Mesenchymal stem cell (in vitro differentiated cells and primary cell): Measurements from ENCODE around the gene NUB1.

Experiments used
- DNase-seq: peaks from one replicate; pipeline ENCODE4 v3.0.0-alpha.2; 2013
- H2AFZ ChIP-seq: one replicate; pipeline ENCODE4 v1.6.1; 2013; ENCODE audit warnings: low read depth, mild to moderate bottlenecking, control low read depth, inconsistent platforms, low read length, moderate library complexity
- H2AK5ac ChIP-seq: 2 replicates; pipeline ENCODE4 v1.6.1; 2013; ENCODE audit warnings: low read length, moderate library complexity, mild to moderate bottlenecking, inconsistent platforms; ENCODE audit not compliant: severe bottlenecking
- H2BK120ac ChIP-seq: one replicate; pipeline ENCODE4 v1.6.1; 2013; ENCODE audit warnings: low read depth, mild to moderate bottlenecking, inconsistent platforms, low read length, moderate library complexity
- H2BK12ac ChIP-seq, 2 experiments: one replicate each; pipeline ENCODE4 v1.6.1; 2013; ENCODE audit warnings: inconsistent platforms in 2 of 2, low read length in 2 of 2, mild to moderate bottlenecking in 2 of 2, moderate library complexity in 2 of 2, control low read depth in 1 of 2
- H2BK15ac ChIP-seq: one replicate; pipeline ENCODE4 v1.6.1; 2013; ENCODE audit warnings: mild to moderate bottlenecking, low read depth, inconsistent platforms; ENCODE audit not compliant: poor library complexity, severe bottlenecking
- H2BK5ac ChIP-seq: 2 replicates; pipeline ENCODE4 v1.6.1; 2013; ENCODE audit warnings: low read depth, mild to moderate bottlenecking, low read length, control low read depth, inconsistent platforms; ENCODE audit not compliant: poor library complexity, severe bottlenecking
- H3K14ac ChIP-seq, 2 experiments: one replicate each; pipeline ENCODE4 v1.6.1; 2013; ENCODE audit warnings: inconsistent platforms in 2 of 2, low read length in 2 of 2, control low read depth in 1 of 2, mild to moderate bottlenecking in 1 of 2, moderate library complexity in 1 of 2
- H3K18ac ChIP-seq, 2 experiments: one replicate each; pipeline ENCODE4 v1.6.1; 2013; ENCODE audit warnings: inconsistent platforms in 2 of 2, low read length in 2 of 2, control low read depth in 1 of 2, low read depth in 1 of 2, mild to moderate bottlenecking in 1 of 2
- H3K23ac ChIP-seq, 2 experiments: one replicate each; pipeline ENCODE4 v1.6.1; 2013; ENCODE audit warnings: inconsistent platforms in 2 of 2, low read length in 2 of 2, mild to moderate bottlenecking in 2 of 2, moderate library complexity in 2 of 2, control low read depth in 1 of 2
- H3K27ac ChIP-seq: 2 replicates; pipeline ENCODE4 v1.5.1; 2013; ENCODE audit warnings: mild to moderate bottlenecking, moderate library complexity, low read length, control low read depth, inconsistent platforms; ENCODE audit not compliant: poor library complexity, severe bottlenecking
- H3K27me3 ChIP-seq, 2 experiments: 2 replicates each; pipeline versions ENCODE4 v1.6.1 to v1.7.0; 2013; ENCODE audit warnings: low read length in 2 of 2, mild to moderate bottlenecking in 2 of 2, moderate library complexity in 2 of 2, control low read depth in 1 of 2, inconsistent platforms in 1 of 2; ENCODE audit not compliant: control insufficient read depth in 1 of 2, insufficient read depth in 1 of 2
- H3K36me3 ChIP-seq, 2 experiments: 2 replicates each; pipeline versions ENCODE4 v1.6.1 to v1.7.0; 2013; ENCODE audit warnings: low read length in 2 of 2, control low read depth in 1 of 2, inconsistent platforms in 1 of 2, low read depth in 1 of 2, mild to moderate bottlenecking in 1 of 2; ENCODE audit not compliant: insufficient read depth in 2 of 2, control insufficient read depth in 1 of 2
- H3K4ac ChIP-seq, 2 experiments: one replicate each; pipeline ENCODE4 v1.6.1; 2013; ENCODE audit warnings: inconsistent platforms in 2 of 2, low read length in 2 of 2, mild to moderate bottlenecking in 2 of 2, moderate library complexity in 2 of 2, control low read depth in 1 of 2, low read depth in 1 of 2
- H3K4me1 ChIP-seq: 2 replicates; pipeline ENCODE4 v1.6.1; 2013; ENCODE audit warnings: low read depth, low read length, control low read depth; ENCODE audit not compliant: control insufficient read depth, insufficient read depth
- H3K4me2 ChIP-seq: 2 replicates; pipeline ENCODE4 v1.6.1; 2013; ENCODE audit warnings: low read length, mild to moderate bottlenecking, inconsistent platforms; ENCODE audit not compliant: poor library complexity, severe bottlenecking
- H3K4me3 ChIP-seq, 2 experiments: 2 replicates each; pipeline versions ENCODE4 v1.5.1 to v1.7.0; 2013; ENCODE audit warnings: low read length in 2 of 2, mild to moderate bottlenecking in 2 of 2, control low read depth in 1 of 2, low read depth in 1 of 2; ENCODE audit not compliant: insufficient read depth in 1 of 2
- H3K79me1 ChIP-seq: replicated peaks from 2 replicates; pipeline ENCODE4 v1.6.1; 2013; ENCODE audit warnings: mild to moderate bottlenecking, control low read depth, low read length, inconsistent platforms; ENCODE audit not compliant: poor library complexity, severe bottlenecking
- H3K9ac ChIP-seq: 2 replicates; pipeline ENCODE4 v1.7.0; 2013; ENCODE audit warnings: mild to moderate bottlenecking, low read length, moderate library complexity
- H3K9me3 ChIP-seq: 2 replicates; pipeline ENCODE4 v1.7.0; 2013; ENCODE audit warnings: mild to moderate bottlenecking, low read length; ENCODE audit not compliant: control insufficient read depth
- H4K8ac ChIP-seq: one replicate; pipeline ENCODE4 v1.6.1; 2013; ENCODE audit warnings: inconsistent platforms, mild to moderate bottlenecking, low read length, moderate library complexity
- H4K91ac ChIP-seq: one replicate; pipeline ENCODE4 v1.6.1; 2013; ENCODE audit warnings: mild to moderate bottlenecking, low read length, inconsistent platforms
- WGBS: methylation state at CpG from one replicate; pipeline ENCODE4 v1.1.7; 2013; ENCODE audit warnings: mixed read lengths; 5-methylcytosine and 5-hydroxymethylcytosine counted together

Gene NUB1

GRCh38 chr7:151374726-151375125 lies 33.1 kb downstream of the NUB1 start:
- Histone ChIP-seq H3K14ac (no peak overlapping the region), H3K4ac (no peak overlapping the region), H3K9ac (no peak overlapping the region), H3K79me1 (peaks cover 6% of the 10 kb centered on the region), H4K8ac (no peak overlapping the region), H3K9me3 (no peaks in the 10 kb centered on the region), H3K36me3 (peaks cover 59 to 65% of the 10 kb centered on the region in 2 experiments), H2BK120ac (no peak overlapping the region), H3K27me3 (no peaks in the 10 kb centered on the region), H3K4me2 (no peak overlapping the region), H2BK12ac (no peak overlapping the region), H4K91ac (no peak overlapping the region), H3K23ac (no peak overlapping the region), H3K4me1 (peaks cover 7% of the 10 kb centered on the region), H2BK5ac (no peak overlapping the region), H3K18ac (no peak overlapping the region), H3K4me3 (no peak overlapping the region), H2AFZ (no peak overlapping the region), H3K27ac (no peak overlapping the region), H2AK5ac (no peak overlapping the region), H2BK15ac (no peak overlapping the region)
- DNase-seq = no peak
- WGBS = 87% methylated on average over 7 of the region's 15 CpGs

- WGBS = 90% methylated on average over 10 of the region's 10 CpGs
- Histone ChIP-seq H2BK15ac (no peak overlapping the region), H3K23ac (no peak overlapping the region)
These were observed 34.1 kb downstream of the NUB1 start for GRCh38 chr7:151375530-151376217.

GRCh38 chr7:151376218-151376902 lies 34.7 kb downstream of the NUB1 start:
- Histone ChIP-seq H3K4me1 (peaks cover 7% of the 10 kb centered on the region), H2BK120ac (no peak overlapping the region), H3K4me2 (no peak overlapping the region), H3K18ac (no peak overlapping the region), H3K23ac (no peak overlapping the region), H4K8ac (no peak overlapping the region), H3K27ac (no peak overlapping the region), H2AK5ac (no peak overlapping the region), H3K79me1 (peaks cover 5% of the 10 kb centered on the region), H3K9ac (no peak overlapping the region), H3K27me3 (peaks cover 5 to 7% of the 10 kb centered on the region in 2 experiments), H3K4ac (no peak overlapping the region), H3K9me3 (no peaks in the 10 kb centered on the region), H2BK12ac (no peak overlapping the region), H2AFZ (no peak overlapping the region), H3K14ac (no peak overlapping the region), H2BK15ac (no peak overlapping the region), H4K91ac (no peak overlapping the region), H2BK5ac (no peak overlapping the region), H3K4me3 (no peak overlapping the region), H3K36me3 (peaks cover 50 to 74% of the 10 kb centered on the region in 2 experiments)
- WGBS = 98% methylated on average over 33 of the region's 33 CpGs
- no peak for DNase-seq

More at GRCh38 chr7:151375530-151376217, 34.1 kb downstream of the NUB1 start:
- Histone ChIP-seq H2AFZ (no peak overlapping the region), H3K9ac (no peak overlapping the region), H2BK12ac (no peak overlapping the region), H3K9me3 (no peaks in the 10 kb centered on the region), H3K14ac (no peak overlapping the region), H3K4me1 (peaks cover 7% of the 10 kb centered on the region), H3K4me2 (no peak overlapping the region), H3K27me3 (peaks cover under 1% of the 10 kb centered on the region in 2 experiments), H3K27ac (no peak overlapping the region), H2AK5ac (no peak overlapping the region), H3K36me3 (peaks cover 54 to 74% of the 10 kb centered on the region in 2 experiments), H2BK5ac (no peak overlapping the region), H4K8ac (no peak overlapping the region), H2BK120ac (no peak overlapping the region), H3K4ac (no peak overlapping the region), H3K18ac (no peak overlapping the region), H3K4me3 (no peak overlapping the region), H3K79me1 (peaks cover 6% of the 10 kb centered on the region), H4K91ac (no peak overlapping the region)
- no peak for DNase-seq

GRCh38 chr7:151377406-151377805 lies 35.8 kb downstream of the NUB1 start:
- no peak overlapping the region for H2BK12ac ChIP-seq
- no peak overlapping the region for H3K27ac ChIP-seq
- H2BK5ac ChIP-seq = no peak overlapping the region
- no peak overlapping the region for H3K4me2 ChIP-seq
- no peak overlapping the region for H3K4me3 ChIP-seq
- H3K9me3 ChIP-seq = no peaks in the 10 kb centered on the region
- H3K14ac ChIP-seq = no peak overlapping the region
- H3K23ac ChIP-seq = no peak overlapping the region
- H2BK15ac ChIP-seq = no peak overlapping the region
- no peak overlapping the region for H2BK120ac ChIP-seq
- H3K36me3 ChIP-seq = peaks cover 50 to 70% of the 10 kb centered on the region in 2 experiments
- no peak overlapping the region for H3K18ac ChIP-seq
- H3K4ac ChIP-seq = no peak overlapping the region
- H3K9ac ChIP-seq = no peak overlapping the region
- H3K79me1 ChIP-seq = peaks cover 4% of the 10 kb centered on the region
- H4K8ac ChIP-seq = no peak overlapping the region
- peaks cover 16% of the 10 kb centered on the region for H3K4me1 ChIP-seq
- peaks cover 13 to 18% of the 10 kb centered on the region in 2 experiments for H3K27me3 ChIP-seq
- H4K91ac ChIP-seq = no peak overlapping the region
- no peak overlapping the region for H2AFZ ChIP-seq
- 96% methylated on average over 10 of the region's 12 CpGs for WGBS
- H2AK5ac ChIP-seq = no peak overlapping the region
- no peak for DNase-seq
